ENCODE measurements around the gene CASP7. TPM values are rescaled to one million over a fixed set of nuclear protein-coding genes. Genes with fewer than 3 reads are reported as not detected.

CASP7 gene
- total RNA-seq: 10 to 100 TPM; 11.6 to 17.2 (median 13.8) TPM

GRCh38 chr10:113679463-113680189, at the start of gene CASP7:
Gene CASP7, plus strand, starts transcription at chr10:113679912. Its CDS starts 17,582 bp downstream, at chr10:113697494.
- peaks cover 0 to 5% of the 10 kb centered on the region in 2 donors for H3K4me1 ChIP-seq
- intact Hi-C loops (cut with DNase I): no loop called here
- H3K36me3 ChIP-seq: no peaks in the 10 kb centered on the region
- no peak for TF ChIP-seq CTCF (IDR thresholded peaks at IDR 0.05)
- TF ChIP-seq POLR2A (IDR thresholded peaks at IDR 0.05): peak in 1 of 2 donors; percentile 66
- H3K9me3 ChIP-seq: no peaks in the 10 kb centered on the region
- WGBS, 2 donors: 0 to 1% methylated on average over 13 to 31 of the region's 68 CpGs
- H3K27ac ChIP-seq: peak within 1 kb of the TSS; percentile 59 to 97 (median 96)
- peak within 1 kb of the TSS; percentile 41 to 100 (median 81) for H3K4me3 ChIP-seq (replicated peaks in 1 of 3)
- H3K27me3 ChIP-seq: no peaks in the 10 kb centered on the region
- peak; percentile 74 for DNase-seq

- DNase-seq: no peak
- 88 to 94% methylated on average over 5 of the region's 5 CpGs for WGBS, 2 donors
- intact Hi-C loops (cut with DNase I): no loop called here
- TF ChIP-seq CTCF (IDR thresholded peaks at IDR 0.05): no peak
- no peak for TF ChIP-seq POLR2A (IDR thresholded peaks at IDR 0.05)
- Histone ChIP-seq H3K36me3 (no peaks in the 10 kb centered on the region), H3K4me1 (peaks cover 6 to 8% of the 10 kb centered on the region in 2 donors), H3K27me3 (no peaks in the 10 kb centered on the region), H3K27ac (no peak overlapping the region), H3K9me3 (no peaks in the 10 kb centered on the region), H3K4me3 (replicated peaks in 1 of 3) (no peak overlapping the region)
These were observed 48.7 kb upstream of the CASP7 start for GRCh38 chr10:113630929-113631533.

GRCh38 chr10:113631684-113632367, 47.9 kb upstream of the CASP7 start:
- Histone ChIP-seq H3K4me1 (peaks cover 6 to 8% of the 10 kb centered on the region in 2 donors), H3K9me3 (no peaks in the 10 kb centered on the region), H3K36me3 (no peaks in the 10 kb centered on the region), H3K27ac (no peak overlapping the region), H3K27me3 (no peaks in the 10 kb centered on the region), H3K4me3 (replicated peaks in 1 of 3) (no peak overlapping the region)
- 52 to 53% methylated on average over 6 of the region's 6 CpGs for WGBS, 2 donors
- DNase-seq: no peak
- TF ChIP-seq POLR2A (IDR thresholded peaks at IDR 0.05) (no peak), CTCF (IDR thresholded peaks at IDR 0.05) (no peak)
- intact Hi-C loops (cut with DNase I): no loop called here

- H3K27ac ChIP-seq: no peak overlapping the region
- DNase-seq: no peak
- H3K27me3 ChIP-seq: no peaks in the 10 kb centered on the region
- intact Hi-C loops (cut with DNase I): no loop called here
- H3K4me3 ChIP-seq (replicated peaks in 1 of 3): no peak overlapping the region
- H3K9me3 ChIP-seq: no peaks in the 10 kb centered on the region
- TF ChIP-seq CTCF (IDR thresholded peaks at IDR 0.05) (no peak), POLR2A (IDR thresholded peaks at IDR 0.05) (no peak)
- WGBS, 2 donors: 82 to 93% methylated on average over 3 of the region's 3 CpGs
- no peaks in the 10 kb centered on the region for H3K36me3 ChIP-seq
- no peaks in the 10 kb centered on the region for H3K4me1 ChIP-seq
These were observed 39.7 kb upstream of the CASP7 start for GRCh38 chr10:113639966-113640365.
